ENCODE results near the gene TMEM106C. TPM values are rescaled to one million over a fixed set of nuclear protein-coding genes. Genes with fewer than 3 reads are reported as not detected.

The TMEM106C gene
- polyA plus RNA-seq, 1 donor (not counting 4 experiments of a cell fraction or from before 2014, with no cell fraction given): 134 TPM

- H3K9me1 ChIP-seq (ENCODE audit: control insufficient read depth, extremely low read depth, insufficient read depth, low read length): no peaks in the 10 kb centered on the region
- FAIRE-seq: no peak
- dilution Hi-C loops (cut with MboI; ENCODE audit: extremely low pct_ligation_motif_present, low sequenced_read_pairs): no loop called here
- no peak overlapping the region for H3K4me2 ChIP-seq (ENCODE audit: control insufficient read depth, extremely low read depth, insufficient read depth, low read depth, low read length)
- H2AFZ ChIP-seq (ENCODE audit: control insufficient read depth, low read length): no peak overlapping the region
- no peak overlapping the region for H3K9ac ChIP-seq (ENCODE audit: control insufficient read depth, extremely low read depth, insufficient read depth, low read length)
- TF ChIP-seq CTCF (optimal IDR thresholded peaks at IDR 0.05 in 1 of 3, IDR thresholded peaks at IDR 0.05 in 1 of 3, conservative IDR thresholded peaks at IDR 0.05 in 1 of 3; ENCODE audit: extremely low read depth in 1 of 3, insufficient read depth in 2 of 3, low read length in 3 of 3) (no peak), EZH2 (IDR thresholded peaks at IDR 0.05; ENCODE audit: low read length) (no peak)
- no peaks in the 10 kb centered on the region for H3K9me3 ChIP-seq (ENCODE audit: control insufficient read depth, low read depth, low read length)
- peaks cover 17% of the 10 kb centered on the region for H3K4me1 ChIP-seq (ENCODE audit: control insufficient read depth, extremely low read depth, insufficient read depth, low read length)
- H3K79me2 ChIP-seq (ENCODE audit: control insufficient read depth, insufficient read depth, low read length): peaks cover 2% of the 10 kb centered on the region
- no peaks in the 10 kb centered on the region for H4K20me1 ChIP-seq (ENCODE audit: control insufficient read depth, extremely low read depth, insufficient read depth, low read length)
- no peaks in the 10 kb centered on the region for H3K27me3 ChIP-seq (ENCODE audit: control insufficient read depth, extremely low read depth, insufficient read depth, low read length)
- DNase-seq (ENCODE audit: low read depth, low spot score): no peak
- peaks cover 9 to 25% of the 10 kb centered on the region in 2 experiments for H3K36me3 ChIP-seq (ENCODE audit: control insufficient read depth in 2 of 2, extremely low read depth in 1 of 2, insufficient read depth in 2 of 2, low read length in 2 of 2)
- H3K27ac ChIP-seq (ENCODE audit: control insufficient read depth, insufficient read depth, low read length): no peak overlapping the region
- H3K4me3 ChIP-seq (ENCODE audit: control insufficient read depth in 2 of 3, extremely low read depth in 1 of 3, insufficient read depth in 2 of 3, low read depth in 1 of 3, low read length in 3 of 3): no peak overlapping the region
Measured at GRCh38 chr12:47965581-47965980, 2.2 kb downstream of the TMEM106C start.

DNA sequence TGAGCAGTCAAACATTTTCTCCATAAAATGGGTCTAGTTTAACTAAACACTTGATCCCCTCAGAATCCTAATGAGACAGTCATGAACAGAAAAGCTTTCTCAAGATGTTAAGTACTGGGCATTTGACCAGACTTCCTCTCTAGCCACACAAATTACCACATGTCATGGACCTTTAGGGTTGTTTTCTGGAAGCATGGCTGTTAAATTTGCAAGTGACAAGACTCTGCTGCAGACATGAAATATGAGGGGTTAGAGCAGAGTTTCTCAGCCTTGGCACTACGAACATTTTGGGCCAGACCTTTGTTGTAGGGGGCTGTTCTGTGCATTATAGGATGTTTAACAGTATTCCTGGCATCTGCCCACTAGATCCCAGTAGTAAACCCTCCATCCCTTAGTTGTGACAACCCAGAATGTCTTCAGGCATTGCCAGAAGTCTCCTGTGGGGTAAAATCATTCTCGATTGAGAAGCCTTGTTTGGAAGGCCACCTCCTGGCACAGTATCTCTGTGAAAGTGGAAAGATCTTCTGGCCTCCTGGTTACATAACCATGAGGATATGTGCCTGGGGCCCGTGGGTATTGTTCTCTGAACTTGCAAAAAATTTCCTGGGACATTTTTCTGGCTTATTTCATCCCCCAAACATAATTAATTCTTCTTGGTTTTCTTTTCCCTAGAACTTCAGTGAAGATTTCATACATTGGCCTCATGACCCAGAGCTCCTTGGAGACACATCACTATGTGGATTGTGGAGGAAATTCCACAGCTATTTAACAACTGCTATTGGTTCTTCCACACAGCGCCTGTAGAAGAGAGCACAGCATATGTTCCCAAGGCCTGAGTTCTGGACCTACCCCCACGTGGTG is 4.3 kb downstream of the TMEM106C start:
- DNase-seq (ENCODE audit: low read depth, low spot score): no peak
- H3K79me2 ChIP-seq (ENCODE audit: control insufficient read depth, insufficient read depth, low read length): peaks cover 2% of the 10 kb centered on the region

More for the DNA sequence above, 4.3 kb downstream of the TMEM106C start:
- no peaks in the 10 kb centered on the region for H3K9me3 ChIP-seq (ENCODE audit: control insufficient read depth, low read depth, low read length)
- dilution Hi-C loops (cut with MboI; ENCODE audit: extremely low pct_ligation_motif_present, low sequenced_read_pairs): no loop called here
- no peak overlapping the region for H3K27ac ChIP-seq (ENCODE audit: control insufficient read depth, insufficient read depth, low read length)
- TF ChIP-seq EZH2 (IDR thresholded peaks at IDR 0.05; ENCODE audit: low read length): no peak
- no peak for TF ChIP-seq CTCF (optimal IDR thresholded peaks at IDR 0.05 in 1 of 3, IDR thresholded peaks at IDR 0.05 in 1 of 3, conservative IDR thresholded peaks at IDR 0.05 in 1 of 3; ENCODE audit: extremely low read depth in 1 of 3, insufficient read depth in 2 of 3, low read length in 3 of 3)
- no peak overlapping the region for H3K4me3 ChIP-seq (ENCODE audit: control insufficient read depth in 2 of 3, extremely low read depth in 1 of 3, insufficient read depth in 2 of 3, low read depth in 1 of 3, low read length in 3 of 3)
- H3K9me1 ChIP-seq (ENCODE audit: control insufficient read depth, extremely low read depth, insufficient read depth, low read length): no peaks in the 10 kb centered on the region
- H3K36me3 ChIP-seq (ENCODE audit: control insufficient read depth in 2 of 2, extremely low read depth in 1 of 2, insufficient read depth in 2 of 2, low read length in 2 of 2): peaks cover 9 to 25% of the 10 kb centered on the region in 2 experiments
- peaks cover 16% of the 10 kb centered on the region for H3K4me1 ChIP-seq (ENCODE audit: control insufficient read depth, extremely low read depth, insufficient read depth, low read length)
- no peaks in the 10 kb centered on the region for H4K20me1 ChIP-seq (ENCODE audit: control insufficient read depth, extremely low read depth, insufficient read depth, low read length)
- H3K27me3 ChIP-seq (ENCODE audit: control insufficient read depth, extremely low read depth, insufficient read depth, low read length): no peaks in the 10 kb centered on the region
- no peak for FAIRE-seq
- H3K9ac ChIP-seq (ENCODE audit: control insufficient read depth, extremely low read depth, insufficient read depth, low read length): no peak overlapping the region
- H2AFZ ChIP-seq (ENCODE audit: control insufficient read depth, low read length): no peak overlapping the region
- H3K4me2 ChIP-seq (ENCODE audit: control insufficient read depth, extremely low read depth, insufficient read depth, low read depth, low read length): no peak overlapping the region

Data from keratinocyte (primary cell).